ENCODE data around the gene PHC2.

The PHC2 gene

DNA sequence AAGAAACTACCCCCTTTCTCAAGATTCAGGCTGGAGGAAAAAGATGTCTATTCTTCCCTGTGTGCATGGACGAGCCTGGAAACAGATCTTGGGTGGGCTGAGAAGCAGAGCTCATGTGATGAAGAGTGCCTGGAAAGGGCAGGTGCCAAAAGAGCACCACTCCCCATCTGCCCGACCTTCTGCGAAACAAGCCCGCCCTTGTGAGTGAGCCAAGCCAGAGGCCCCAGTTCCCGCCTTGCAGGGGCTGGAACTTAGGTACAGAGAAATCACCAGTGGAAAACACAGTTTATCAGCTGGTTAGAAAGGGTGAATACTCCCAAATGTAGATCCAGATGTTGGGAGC is 83.3 kb downstream of the PHC2 start:
- DNase-seq, result no peak

DNA sequence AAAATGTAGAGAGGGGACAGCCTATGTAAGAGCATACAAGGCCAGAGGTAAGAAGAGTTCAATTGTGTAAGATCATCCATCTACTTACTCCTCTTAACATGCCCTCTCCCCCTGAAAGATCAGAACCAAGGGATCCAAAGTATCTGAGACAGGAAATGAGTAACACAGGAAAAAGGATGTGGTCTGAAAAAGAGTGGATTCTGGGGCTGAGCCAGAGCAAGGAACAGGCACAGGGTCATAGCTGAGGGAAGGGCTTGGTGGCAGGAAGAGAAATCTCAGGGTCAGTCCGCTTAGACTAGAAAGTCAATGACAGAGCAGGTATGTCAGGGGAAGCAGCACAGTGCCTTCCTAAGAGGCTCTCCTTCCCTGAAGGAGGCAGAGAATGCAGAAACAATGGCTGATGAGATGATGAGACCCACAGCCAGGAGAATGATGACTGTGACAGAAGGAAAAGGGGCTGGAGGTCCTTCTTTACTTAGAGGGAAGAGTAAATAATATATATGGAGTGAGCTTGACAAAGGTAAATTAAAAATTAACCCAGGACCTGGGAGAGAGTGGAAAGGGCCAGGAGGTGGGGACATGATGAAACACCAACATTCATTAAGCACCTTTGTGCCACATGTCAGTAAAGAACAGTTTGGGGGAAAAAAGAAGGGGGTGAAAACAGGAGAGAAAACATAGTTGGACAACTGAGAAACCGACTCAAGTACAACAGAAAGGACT is 83.8 kb downstream of the PHC2 start:
- DNase-seq, result no peak

DNA sequence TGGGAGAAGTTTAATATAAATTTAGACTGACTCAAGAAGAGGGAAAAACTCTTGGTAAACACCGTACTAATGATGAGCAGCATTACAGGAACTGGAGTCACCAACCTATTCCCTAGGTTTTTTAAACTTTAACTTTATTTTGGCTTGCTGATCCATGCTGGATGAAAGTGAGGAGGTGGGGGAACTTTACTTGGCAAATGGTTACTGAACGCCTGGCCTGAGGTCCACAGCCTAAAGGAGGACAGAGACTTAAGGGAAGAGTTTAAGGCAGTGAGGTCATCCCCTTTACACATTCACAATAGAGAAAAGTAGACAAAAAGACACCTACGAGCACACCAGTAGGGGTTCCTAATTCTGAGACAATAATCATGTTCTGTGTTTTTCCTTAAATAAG is 84.4 kb downstream of the PHC2 start:
- no peak for DNase-seq

DNA sequence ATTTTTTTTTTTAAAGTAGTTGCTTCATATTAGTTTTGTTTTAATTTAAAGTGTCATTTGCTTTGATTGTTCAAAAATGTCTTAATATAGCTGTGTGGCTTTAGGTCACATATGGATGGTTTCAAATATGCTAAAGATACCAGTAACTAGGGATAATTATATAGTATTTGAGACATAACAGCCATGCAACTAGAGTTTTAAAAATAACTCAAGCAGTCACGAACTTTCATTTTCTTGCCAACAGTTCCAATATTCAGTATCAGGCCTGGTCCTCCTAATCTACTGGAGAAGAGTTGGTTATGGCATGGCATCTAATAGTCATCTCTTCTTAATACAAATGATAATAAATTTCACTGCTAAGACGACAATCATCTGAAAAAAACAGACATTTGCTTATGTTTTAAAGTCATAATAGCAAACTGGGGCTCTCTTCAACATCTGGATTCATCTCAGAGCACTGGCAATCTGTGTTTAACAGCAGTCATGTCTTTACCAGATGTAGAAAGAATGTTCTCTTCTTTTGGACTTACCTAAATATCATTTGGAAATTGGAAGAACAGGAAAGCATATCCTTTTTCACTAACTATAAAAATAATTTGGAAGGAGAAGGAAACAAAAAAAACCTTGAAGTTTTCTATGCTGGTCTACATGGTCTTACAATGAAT is 85.9 kb downstream of the PHC2 start:
- DNase-seq, result no peak

DNA sequence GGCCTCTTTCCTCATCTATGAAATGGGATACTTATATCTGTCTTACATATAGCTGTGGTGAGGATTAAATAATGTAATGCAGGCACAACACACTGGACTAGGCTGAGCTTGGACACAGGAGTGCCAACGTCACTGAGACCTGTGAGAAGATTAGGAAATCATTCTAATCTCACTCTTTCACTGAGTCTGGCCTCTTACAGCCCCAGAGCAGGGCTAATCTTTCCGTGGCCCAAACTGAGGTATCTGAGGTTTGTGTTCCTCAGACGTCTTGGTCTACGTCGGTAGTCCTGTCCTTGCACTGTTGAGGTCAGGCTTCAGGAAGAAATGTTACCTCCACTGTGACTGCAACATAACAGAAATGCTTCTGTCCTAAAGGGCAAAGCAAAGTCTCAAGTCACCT is 87.4 kb downstream of the PHC2 start:
- DNase-seq, result no peak

DNA sequence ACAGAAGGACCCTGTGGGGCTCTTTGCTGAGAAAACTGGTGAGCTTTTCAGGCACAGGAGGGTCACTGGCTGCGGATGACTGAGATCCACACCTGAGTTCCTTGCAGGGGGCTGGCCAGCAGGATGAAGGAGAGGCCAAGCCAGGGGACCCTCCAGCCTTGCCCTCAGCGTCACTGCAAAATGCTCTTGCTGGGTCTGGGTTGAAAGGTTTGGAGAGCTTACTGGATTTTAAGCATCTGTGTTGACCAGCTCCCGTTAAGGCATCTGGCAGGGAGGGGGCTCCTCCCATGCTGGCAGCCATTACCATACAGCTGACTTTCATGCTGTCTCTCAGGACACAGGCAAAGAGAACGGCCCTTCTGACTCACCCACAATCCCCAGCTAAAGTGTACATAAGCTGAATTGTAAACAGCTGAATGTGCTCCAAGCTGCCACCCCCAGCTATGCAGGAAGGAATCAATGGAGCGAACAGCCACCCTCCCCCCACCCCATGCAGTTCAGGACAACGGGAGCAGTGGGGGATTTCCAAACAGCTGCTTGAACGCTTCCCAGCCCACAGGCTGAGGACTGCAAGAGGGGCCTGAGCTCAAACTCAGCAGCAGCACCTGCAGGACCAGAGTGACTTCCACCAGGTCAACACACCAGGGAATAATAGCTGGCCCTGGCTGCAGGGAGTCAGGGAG is 88.7 kb downstream of the PHC2 start:
- no peak for DNase-seq

DNA sequence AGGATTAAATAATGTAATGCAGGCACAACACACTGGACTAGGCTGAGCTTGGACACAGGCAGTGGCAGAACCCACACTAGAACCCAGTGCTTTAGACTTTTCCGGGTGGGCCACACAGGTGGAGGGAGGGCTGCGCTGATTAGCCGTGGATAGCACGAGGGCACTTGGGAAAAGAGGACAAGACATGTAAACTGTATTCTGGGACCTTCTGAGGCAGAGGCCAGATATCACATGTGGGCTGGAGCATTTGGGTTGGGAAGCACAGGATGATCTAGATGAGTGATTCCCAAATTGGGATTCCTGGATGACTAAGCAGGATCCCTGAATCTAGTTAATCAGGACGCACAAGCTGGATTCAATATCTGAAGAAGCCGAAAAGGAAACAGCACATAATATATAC is 89.7 kb downstream of the PHC2 start:
- no peak for DNase-seq

DNA sequence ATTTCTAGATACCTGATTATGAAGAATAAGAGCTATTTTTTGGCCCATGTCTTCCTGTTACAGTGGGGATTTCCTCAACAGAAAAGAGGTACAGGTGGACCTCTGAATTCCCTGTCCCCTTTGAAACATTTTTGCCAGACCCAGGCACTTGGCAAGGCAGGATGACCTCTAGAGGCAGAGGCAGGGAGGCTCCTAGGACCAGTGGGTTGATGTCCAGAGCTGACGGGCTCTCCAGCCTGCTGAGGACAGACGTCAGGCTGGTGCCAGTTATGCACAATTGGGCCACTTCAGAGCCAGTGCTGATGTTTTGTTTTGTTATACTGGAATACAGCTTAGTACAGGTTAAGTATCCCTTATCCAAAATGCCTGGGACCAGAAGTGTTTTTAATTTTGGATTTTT is 91.5 kb downstream of the PHC2 start:
- no peak for DNase-seq

DNA sequence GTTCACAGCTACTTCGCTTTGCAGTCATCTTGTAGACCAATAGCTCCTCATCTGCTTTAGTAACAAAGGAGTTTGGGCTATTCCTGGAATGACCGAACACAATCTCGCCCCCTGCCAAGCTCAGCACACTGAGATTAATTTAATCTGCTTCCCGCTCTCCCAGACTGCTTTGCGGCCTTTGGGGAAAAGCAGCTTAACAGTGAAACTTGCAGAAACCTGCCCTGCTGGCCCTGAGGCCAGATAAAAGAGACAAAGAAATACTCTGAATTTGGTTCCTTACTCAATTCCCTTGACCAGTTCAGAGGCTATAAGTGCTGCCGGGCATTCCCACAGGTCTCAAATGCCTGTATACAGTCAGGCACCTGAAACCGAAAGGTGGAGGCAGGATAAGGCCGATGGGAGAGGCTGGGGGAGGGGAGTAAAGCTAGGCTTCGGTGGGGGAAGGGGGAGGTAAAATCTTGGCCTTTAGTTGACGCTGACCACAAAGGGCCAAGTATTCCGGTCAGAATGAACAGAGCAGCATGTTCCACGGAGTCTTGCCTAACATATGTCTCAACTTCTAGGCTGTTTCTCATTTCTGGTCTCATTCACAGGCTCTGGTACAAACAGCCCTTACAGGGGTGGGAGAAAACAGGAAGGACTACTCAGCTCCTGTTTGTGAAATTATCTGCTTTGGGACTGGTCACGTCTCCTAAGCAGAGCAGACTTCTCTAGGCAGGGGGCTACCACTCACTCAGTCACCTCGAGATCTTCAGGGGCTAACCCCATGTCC is 92.3 kb downstream of the PHC2 start:
- no peak for DNase-seq

DNA sequence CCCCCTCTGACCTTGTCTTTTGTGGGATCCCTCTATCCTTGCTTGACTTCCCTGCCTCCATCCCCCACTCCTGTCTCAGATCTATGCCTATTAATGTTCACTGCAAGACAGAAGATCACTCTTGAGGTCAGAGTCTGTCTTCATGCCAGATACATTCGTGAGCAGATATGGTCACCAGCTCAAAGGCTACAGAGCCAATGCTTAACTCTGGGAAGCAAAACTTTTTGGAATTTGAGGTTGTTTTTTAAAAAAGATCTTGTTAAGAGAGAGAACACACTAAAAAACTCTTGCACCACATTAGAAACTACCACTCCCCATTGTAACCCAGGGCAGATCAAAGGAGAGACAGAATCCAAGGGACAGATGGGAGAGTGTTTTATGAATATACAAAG is 92.9 kb downstream of the PHC2 start:
- DNase-seq, result no peak

DNA sequence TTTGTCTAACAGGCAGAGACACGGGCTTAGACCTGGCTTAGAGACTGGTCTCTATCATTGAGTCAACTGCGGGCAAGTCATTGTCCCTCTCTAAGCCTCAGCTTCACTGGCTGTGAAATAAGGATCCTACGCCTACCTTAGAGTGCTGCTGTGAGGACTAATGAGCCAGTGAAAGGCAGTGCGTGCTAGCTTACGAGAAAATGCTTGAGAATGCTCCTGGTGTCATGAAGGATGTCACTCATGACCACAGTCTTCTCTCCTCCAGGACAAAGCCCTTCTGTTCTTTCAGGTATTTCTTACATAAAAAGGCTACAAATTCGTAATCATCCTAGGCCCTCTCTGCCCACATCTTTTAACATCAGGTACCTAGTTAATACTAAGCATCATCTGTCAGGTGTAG is 93.5 kb downstream of the PHC2 start:
- no peak for DNase-seq

DNA sequence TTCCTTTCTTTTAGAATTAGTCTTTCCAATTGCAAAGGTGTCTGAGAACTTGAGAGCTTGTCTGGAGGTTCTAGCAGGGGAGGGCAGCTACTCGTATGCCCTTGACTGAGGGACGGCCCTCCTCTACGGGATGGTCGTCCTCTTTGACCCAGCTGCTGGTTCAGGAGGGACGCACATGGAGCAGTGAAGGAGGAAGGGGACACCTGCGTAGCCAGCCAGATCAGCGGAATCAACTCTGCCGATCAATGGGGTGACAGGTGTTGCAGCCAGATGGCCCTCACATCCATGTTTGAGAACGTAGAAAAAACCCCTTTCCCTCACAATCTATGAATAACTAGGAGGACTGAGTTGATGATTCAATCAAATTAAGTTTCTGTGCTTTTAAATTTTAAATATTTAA is 94.3 kb downstream of the PHC2 start:
- no peak for DNase-seq

DNA sequence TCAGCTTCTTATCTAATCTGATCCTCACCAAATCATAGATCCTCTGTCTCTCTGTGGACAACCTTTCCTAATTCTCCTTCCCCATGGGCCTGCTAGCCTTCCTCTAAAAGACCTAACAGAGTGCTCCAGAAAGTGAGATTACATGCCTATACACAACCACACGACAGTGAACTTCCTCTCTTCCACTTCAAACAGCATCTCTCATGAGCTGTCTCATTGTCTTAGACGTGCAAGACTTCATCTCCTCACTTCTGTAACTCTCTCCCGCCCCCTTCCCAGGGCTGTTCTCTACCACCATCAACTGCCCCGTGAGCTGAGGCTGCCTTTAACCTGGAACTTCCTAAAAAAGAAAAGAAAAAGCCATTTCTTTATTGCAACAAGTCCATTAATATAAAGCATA is 95.9 kb downstream of the PHC2 start:
- no peak for DNase-seq

DNA sequence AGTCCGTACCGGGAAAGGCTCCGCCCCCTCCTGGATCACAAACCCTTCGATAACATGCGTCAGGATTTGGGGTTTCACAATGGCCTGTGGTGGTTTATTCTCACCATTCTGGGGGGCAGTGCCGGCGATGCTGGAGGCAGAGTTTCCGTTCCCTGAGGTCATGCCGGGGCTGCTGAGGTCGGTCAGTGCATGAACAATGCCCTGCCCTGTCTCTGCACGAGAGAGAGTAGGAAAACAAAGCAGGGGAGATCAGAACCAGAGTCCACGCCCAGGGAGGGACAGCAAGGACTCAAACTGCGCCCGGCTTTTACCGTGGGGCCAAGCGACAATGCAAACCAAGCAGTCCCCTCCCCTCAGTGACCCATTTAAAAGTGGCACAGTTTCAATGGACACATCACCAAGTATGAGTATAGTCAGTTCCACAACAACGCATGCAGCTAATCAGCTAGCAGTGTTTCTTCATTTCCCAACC is 96.8 kb downstream of the PHC2 start:
- no peak for DNase-seq

DNA sequence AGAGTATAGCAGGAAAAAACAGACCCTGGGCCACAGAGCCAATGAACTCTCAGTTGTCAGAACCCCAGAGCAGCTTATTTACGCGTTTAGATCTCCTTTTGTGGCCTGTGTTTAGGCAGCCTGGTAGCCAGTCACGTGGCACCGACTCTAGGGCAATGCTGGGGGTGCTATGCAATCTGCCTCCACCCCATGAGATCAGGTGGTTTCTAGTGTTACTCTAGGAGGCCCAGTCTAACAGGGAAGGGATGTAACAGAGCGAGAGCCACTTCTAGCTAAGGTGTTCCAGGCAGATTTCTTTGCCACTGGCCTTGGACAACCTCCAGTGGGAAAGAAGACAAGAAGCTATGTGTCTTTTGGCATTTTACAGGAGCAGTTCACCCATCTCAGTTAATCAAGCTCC is 98.0 kb downstream of the PHC2 start:
- no peak for DNase-seq

DNA sequence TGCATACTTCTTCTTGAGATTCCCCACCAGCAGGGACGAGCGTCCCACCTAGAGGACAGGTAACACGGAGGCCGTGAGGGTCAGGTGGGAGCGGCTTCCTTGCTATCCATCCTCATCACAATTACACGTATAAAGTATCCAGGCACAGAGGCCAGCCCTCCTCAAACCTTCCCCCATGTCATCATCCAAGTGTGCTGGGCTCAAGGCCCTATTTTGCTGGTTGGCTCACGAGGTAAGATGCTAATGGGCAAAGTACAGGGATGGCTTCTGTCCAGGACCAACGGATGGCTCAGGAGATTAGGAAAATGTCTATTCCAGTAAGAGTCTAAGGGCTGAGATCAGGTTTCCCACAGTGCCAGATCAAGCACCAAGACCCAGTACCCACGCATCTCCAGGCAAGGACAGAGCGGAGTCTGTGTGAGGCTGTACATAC is 98.5 kb downstream of the PHC2 start:
- DNase-seq, result no peak

DNA sequence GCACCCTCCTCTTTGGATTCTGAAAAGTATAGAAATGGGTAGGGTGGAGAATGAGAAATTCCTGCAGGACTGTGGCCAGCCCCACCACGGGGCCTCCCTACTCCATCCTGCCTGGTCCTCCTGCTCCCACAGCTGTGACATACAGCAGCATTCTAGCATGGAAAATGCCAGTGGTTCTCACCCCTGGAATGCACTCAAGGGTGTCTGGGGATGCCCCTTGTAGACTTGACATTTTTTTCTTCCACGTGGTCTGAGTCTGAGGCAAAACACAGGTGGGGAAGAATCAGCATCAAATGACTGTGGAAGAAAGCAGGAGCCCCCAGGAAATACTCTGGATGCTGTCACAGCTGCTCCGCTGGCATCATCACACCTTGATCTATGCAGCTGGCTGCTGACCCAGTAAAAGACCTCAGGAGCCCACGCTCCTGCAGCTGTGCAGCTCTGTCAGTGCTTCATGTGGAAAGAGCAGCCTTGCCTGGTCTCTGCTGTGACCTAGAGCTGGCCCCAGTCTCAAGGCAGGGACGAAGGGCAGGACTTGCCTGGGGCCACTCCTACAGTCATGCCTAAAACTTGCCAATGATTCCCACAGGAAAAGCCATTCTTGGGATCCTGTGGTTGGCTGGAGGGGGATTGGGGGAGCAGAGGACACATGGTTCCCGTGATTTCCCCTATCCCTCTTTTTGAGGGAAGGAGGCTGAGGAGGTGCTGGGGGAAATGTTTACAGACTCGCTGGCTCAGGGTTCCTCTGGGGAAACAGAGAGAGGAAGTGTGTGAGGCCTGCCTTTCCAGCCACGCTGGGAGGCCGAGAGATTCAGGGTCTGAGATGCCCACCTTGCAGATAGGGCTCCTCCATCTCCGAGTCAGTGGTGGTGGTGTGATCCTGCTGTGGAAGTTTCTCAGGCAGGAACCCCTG is 99.2 kb downstream of the PHC2 start:
- DNase-seq, result no peak

DNA sequence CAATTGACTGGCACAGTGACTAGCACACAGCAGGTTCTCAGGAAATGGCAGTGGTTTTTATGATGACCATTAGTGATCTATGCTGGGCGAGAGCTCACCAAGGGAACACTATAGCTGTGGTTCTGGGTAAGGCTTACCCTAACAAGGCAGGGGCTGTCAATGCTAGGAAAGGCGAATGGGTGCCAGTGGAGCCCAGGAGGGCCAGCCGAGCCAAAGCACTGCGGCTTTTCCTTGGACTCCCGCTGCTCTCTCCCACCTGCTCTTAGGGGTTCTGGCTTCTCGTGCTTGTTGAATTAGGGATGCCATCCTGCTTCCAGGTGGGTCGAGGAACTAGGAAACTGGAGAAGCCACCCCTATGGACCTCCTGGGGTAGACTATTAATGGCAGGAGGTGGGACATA is 100.0 kb downstream of the PHC2 start:
- no peak for DNase-seq

DNA sequence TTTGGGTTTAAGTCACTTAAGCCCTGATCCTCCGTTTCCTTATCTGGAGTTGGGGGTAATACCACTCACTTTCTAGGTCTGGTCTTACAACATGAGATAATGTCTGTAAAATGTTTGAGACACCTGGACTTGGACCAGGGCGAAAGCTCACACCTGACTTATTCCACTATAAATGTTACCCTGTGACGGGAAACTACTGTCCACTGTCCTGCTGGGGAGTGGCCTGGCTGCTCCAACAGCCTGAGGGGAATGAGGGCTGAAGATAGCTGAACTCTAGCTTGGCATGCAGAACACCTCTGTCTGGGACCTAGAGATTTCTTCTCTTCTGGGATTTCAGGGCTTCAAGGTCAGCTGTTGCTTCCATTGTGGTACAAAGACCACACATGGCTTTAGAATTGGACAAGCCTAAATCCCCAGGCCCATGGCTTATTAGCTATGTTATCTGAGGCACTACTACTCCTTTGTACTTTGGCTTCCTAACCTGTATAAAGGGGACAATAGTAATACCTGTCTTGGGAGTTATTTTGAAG is 100.5 kb downstream of the PHC2 start:
- DNase-seq, result no peak

DNA sequence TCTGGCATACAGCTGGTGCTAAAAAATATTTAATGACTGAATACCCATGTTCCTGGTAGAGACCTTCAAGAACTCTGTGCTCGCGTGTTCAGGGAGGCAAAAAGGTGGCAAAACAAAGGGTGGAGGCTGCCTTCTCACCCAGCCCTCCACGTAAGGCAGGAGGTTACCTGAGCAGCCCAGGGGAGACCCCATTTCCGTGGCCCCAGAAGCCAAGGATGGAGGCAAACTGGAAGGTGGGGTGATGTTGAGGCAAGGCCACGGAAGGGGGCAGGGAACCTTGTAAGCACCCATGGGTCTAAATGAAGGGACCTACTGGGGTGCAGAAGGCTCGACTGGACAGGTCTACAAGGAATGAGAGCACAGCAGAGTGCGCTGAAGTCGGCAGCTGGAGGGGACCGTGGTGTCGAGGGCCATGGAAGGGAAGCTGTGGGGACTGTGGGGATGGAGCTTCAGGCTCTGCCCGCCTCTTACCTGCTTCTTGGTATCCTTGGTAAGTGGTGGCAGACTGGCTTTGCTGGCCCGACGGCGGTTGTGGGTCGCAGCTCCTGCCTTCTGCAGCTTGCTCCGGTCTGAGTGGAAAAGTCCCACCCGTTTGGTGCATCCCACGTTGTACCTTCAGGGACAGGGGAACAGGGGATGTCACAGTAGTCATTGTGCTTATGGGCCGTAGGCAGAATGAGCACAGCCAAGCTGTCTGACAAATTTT is 101.1 kb downstream of the PHC2 start:
- no peak for DNase-seq

DNA sequence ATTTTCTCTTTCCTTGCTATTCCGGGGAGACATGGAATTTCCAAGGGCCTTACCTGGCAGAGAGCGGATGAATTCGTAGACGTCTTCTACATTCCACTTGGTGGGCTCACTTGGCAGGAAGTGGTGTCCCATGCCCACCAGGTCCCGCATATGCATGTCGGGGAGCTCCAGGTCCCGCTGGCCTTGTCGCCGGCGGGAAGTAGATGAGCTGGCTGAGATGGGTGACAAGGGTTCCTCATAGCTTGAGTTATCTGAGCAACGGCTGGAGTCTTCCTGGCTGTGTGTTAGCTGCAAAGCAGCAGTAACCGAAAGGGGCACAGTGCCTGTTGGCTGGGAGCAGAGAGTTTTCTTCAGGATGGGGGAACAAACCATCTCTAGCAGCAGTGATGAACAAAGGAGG is 102.1 kb downstream of the PHC2 start:
- DNase-seq, result no peak

Data from activated gamma-delta T cell (primary cell).